ENCODE results near the gene TMIGD3.

The TMIGD3 gene

DNA sequence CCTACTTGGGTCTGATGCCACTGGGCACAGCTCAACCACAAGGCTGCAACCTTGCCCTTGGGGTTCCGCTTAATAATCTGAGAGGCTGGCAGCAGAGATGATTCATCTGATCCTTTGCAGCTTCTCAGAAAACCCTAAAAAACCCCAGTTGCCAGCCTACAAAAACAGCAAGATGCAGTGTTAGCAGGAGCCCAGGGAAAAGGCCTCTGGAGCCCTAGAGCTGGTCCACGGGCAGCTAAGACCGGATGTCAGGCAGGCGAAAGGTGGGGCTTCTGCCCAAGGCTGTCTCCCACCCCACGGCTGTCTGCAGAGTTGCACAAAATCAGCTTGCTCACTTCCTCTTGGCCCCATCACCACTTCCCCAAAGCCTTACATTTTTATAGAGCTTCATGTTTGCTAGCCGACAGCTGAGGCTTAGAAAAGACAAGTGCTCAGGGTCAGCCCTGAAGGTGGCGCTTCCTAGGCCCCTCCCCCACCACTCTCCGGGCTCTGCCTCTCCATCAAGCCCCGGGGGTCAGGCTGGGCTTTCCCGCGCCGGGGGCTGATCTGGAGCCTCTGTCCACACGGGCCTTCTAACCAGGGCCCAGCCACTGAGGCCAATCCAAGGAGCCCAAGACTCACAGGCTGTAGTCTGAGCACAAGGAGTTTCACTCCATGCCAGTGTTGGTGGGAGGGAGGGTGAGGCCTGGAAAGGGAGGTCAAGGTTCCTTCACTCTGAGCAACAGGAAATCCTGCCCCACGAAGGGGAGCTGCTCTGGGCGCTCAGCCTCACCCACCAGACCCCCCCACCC, 4.2 kb upstream of the TMIGD3 start:
- DNase-seq (ENCODE audit: low read depth), result no peak

DNA sequence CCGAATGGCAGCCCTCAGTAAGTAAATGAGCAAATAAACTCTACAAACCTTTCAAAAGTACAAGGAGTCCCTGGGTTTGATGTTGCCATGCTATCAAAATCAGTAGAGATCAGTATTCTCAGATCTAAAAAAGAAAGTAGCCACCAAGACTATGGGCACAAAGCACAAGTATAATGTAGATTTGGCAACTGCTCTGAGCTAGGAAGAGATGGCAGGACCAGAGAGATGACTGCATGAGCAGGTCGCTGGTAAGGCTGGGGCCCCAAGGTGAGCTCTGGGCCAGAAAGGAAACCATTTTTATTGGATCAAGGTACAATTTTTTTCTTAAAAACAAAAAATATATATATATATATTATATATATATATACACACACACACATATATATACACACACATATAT, 3.1 kb upstream of the TMIGD3 start:
- no peak for DNase-seq (ENCODE audit: low read depth)

- no peak for DNase-seq (ENCODE audit: low read depth)
Observed at GRCh38 chr1:111505641-111506119, 2.2 kb upstream of the TMIGD3 start.

DNA sequence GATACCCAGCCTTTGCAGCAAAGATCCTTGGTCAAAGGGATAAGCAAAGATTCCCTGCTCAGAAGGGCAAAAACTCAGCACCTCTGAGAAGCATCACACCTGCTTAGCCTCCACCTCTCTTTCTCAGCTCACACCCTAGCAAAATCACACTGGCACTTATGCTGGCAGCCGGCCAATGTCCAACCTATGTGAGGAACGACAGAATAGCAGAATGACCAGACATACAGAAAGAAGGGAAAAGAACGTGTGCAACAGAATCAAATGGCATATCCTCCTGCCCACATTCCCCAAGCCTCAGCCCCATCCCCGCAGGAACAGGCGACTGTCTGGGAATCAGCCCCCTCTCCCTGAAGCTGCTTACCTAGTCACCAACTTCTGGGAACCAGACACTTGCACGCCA, 664 bp upstream of the TMIGD3 start:
- no peak for DNase-seq (ENCODE audit: low read depth)

- DNase-seq (ENCODE audit: low read depth), result no peak
Observed at GRCh38 chr1:111501645-111502044, 1.8 kb downstream of the TMIGD3 start.

- DNase-seq (ENCODE audit: low read depth), result no peak
Observed at GRCh38 chr1:111499026-111499785, 4.2 kb downstream of the TMIGD3 start.

DNA sequence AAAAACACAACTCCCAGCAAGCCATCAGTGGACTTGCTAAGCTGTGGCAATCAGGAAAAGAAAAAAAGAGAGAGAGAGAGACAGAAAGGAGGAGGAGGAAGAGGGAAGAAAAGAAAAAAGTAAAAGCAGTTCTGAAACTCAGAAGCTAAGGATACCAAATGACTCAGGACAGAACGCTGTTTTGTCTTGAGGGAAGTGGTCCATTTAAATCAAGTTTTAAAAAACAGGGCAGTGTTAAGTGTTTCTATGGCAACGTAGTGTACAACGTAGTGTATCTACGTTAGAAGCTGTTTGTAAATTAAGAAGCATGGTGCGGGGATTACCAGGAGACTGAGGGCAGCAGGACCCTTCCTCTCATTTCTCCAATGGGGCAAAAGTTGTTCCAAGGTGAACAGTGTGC, 5.8 kb downstream of the TMIGD3 start:
- no peak for DNase-seq (ENCODE audit: low read depth)

GRCh38 chr1:111496398-111496797, 7.0 kb downstream of the TMIGD3 start:
- no peak for DNase-seq (ENCODE audit: low read depth)

- DNase-seq (ENCODE audit: low read depth), result no peak
Observed at GRCh38 chr1:111491070-111491469, 12.4 kb downstream of the TMIGD3 start.

DNA sequence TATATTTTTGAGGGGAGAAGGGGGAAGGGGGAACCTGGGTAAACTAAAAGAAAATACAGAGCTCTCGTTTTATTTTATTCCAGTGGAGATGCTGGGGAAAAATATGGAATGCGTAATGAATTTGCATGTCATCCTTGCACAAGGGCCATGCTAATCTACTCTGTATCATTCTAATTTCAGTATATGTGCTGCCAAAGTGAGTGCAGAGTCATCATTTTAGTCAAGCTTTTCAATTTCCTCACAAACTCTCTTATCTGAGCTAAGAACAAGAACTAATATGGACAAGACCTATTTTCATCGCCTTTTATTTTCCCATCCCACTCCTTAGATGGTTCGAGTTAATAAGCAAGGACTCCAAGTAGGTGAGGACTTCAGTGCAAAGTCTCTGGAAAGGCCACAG, 13.2 kb downstream of the TMIGD3 start:
- DNase-seq (ENCODE audit: low read depth), result no peak

DNA sequence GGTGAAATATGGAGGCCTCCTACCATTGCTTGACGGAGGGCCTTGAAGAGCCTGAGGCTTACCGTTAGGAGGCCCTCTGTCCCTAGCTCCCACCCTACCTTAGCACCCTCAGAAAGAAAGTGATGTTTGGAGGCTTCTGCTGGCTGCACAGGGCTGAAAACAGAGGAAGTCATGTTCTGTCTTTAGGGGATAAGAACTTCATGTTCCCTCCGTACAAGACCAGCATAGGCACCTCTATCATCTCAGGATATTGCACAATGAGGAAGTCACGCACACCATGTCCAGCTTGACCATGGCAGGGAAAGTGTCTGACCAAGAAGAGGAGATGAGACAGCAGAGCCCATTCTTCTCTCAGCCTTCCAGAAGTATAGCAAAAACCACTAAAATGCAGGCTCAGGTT, 13.8 kb downstream of the TMIGD3 start:
- no peak for DNase-seq (ENCODE audit: low read depth)

DNA sequence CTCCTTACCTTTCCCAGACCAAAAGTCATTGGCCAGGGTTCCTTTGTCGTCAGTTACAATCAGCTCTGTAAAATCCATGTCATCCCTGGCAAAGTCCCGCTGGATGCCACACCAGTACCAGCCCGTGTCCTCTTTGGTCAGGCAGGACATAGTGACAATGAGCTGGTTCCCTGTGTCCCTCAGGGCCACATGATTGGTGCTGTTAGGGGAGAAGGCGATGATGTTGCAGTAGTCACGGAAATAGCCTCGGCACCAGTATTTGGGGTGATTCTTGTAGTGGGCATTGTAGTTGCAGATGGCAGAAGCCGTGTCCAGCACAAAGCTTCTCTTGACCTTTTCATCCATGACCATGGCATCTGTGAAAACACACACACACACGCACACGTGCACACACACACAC, 14.8 kb downstream of the TMIGD3 start:
- DNase-seq (ENCODE audit: low read depth), result no peak

- no peak for DNase-seq (ENCODE audit: low read depth)
Observed at GRCh38 chr1:111487133-111487532, 16.3 kb downstream of the TMIGD3 start.

DNA sequence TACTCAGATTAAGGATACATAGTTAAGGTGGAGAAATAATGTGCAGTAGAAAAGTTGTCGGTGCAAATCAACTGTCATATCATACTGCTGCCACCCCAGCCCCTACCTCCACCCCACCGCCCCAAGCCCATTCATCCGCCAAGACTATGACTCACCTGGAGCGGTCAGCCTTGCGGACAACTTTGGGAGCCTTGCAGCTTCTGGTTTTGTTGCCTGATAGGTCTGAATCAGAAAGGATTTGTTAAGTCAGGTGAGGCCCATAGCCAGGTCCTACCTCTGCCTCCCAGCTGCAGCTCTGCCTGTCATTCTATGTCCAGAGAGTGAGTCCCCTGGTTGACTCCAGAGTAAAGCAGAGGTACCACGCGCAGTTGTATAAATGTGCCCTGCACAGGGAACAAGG, 17.0 kb downstream of the TMIGD3 start:
- no peak for DNase-seq (ENCODE audit: low read depth)

DNA sequence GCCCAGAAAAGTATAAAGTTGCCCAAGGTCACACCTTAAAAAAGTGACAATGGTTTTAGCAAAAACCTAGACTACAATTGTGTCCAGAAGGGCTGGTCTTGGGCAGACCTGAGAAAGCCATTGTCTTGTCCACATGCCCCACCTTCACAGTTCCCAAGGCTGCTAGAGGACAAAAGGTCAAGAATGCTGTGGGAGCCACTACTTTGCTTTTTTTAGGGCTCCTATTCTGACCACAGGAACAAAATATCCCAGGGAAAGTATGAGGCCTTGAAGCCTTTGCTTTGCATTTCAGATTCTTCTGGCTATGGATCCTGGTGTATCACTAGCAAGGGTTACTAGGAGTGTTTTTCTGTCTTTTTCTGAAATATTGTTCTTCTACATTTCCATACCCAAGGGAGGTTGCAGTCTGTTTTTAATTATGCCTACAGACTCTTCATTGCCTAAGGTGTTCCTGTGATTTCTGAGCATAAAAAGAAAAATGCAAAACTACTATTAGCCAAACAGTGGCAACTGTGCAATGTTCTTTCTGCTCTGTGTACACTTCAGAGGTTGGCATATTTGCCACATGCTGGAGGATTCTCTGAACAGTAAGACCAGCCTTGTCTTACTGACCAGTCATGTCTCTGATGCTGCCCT, 18.9 kb downstream of the TMIGD3 start:
- no peak for DNase-seq (ENCODE audit: low read depth)

DNA sequence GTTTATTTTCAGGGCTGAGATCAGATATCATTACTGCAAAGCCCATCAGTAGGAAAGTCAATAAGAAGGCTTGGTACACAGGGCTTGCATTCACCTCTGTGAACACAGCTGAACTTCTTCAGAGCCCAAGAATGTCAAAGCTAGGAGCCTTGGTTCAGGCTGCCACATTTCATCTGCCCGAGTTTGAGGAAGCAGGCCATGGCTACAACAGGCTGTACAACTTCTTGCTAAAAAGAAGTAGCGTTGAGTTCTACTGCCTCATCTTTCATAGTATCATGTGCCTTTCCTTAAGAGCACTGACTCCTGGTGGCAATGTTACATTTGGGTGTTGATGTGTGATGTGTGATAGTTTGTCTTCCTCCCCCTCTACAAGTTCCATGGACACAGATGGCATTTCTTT, 19.6 kb downstream of the TMIGD3 start:
- DNase-seq (ENCODE audit: low read depth), result no peak

DNA sequence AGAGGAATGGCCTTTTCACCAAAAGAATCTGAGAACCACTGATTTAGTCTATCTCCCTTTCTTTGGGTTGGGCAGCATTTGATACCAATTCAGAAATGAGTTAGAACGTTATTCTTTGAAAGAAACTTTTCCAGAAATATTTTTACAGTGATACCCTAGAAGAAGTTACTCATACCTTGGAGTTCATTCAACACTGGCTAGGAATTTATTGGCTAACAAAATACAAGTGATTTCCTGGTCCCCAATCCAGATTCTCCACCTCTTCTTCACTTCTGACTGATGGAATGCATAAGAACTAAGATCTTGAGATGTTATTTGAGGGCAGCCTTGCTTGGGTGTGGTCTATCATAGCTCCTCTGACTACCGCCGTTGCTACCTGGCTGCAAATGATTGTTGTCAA, 20.3 kb downstream of the TMIGD3 start:
- no peak for DNase-seq (ENCODE audit: low read depth)

- no peak for DNase-seq (ENCODE audit: low read depth)
Observed at GRCh38 chr1:111481387-111482221, 21.8 kb downstream of the TMIGD3 start.

- DNase-seq (ENCODE audit: low read depth), result no peak
Observed at GRCh38 chr1:111480674-111481073, 22.8 kb downstream of the TMIGD3 start.

DNA sequence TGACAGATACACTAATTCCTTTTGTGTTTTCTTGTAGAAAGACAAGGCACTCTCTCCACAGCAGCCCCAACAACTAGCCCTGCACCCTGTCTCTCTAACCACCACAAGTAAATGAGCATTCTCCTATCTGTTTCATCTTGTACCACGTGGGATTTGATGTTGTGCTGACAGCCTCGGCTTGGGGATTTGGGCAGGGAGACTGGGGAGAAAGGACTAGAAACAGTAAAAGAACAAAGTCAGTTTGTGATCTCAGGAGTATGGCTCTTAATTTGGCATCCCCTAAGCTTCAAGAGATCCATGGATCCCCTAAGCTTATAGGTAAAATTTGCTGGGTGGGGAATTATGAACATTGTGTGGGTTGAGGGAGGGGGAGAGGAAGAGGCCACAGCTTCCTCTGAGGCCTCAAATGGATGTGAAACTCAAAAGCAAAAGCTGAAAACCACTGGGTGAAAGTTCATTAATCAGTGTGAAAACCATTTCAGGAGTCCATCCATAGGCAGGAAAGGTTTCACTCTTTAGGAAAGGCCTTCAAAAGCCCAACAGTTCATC, 26.6 kb downstream of the TMIGD3 start:
- DNase-seq (ENCODE audit: low read depth), result no peak

- DNase-seq (ENCODE audit: low read depth), result no peak
Observed at GRCh38 chr1:111476214-111476613, 27.2 kb downstream of the TMIGD3 start.

- DNase-seq (ENCODE audit: low read depth), result no peak
Observed at GRCh38 chr1:111475701-111476100, 27.7 kb downstream of the TMIGD3 start.

Measured in stimulated activated CD8-positive, alpha-beta memory T cell treated with anti-CD3 and anti-CD28 coated beads, Interleukin-7, amount 100 ng/mL, for 24 hours (primary cell).